Erythroblast (primary cell): ENCODE measurements around the gene AGT.
"Not testable (repeated sequence)": the region's sequence is repeated elsewhere in the genome, so short reads cannot be mapped to it uniquely, and the experiment has no call there.

Source experiments
- GATA1 ChIP-seq: IDR thresholded peaks from 2 replicates; pipeline ENCODE4 v1.6.1; 2011; ENCODE audit warnings: low read depth, mild to moderate bottlenecking, control low read depth, low read length, moderate library complexity
- POLR2A ChIP-seq: IDR thresholded peaks from 2 replicates; pipeline ENCODE4 v1.6.1; 2011; ENCODE audit warnings: mild to moderate bottlenecking, low read length

GRCh38 chr1:230656719-230657118 lies 57.2 kb downstream of the AGT start:
- TF ChIP-seq POLR2A, GATA1: not testable (repeated sequence)
